HepG2 (cell line): ENCODE data around the gene NBEAL2. TPM values are rescaled to one million over a fixed set of nuclear protein-coding genes. Genes with fewer than 3 reads are reported as not detected.

Experiments
- ATAC-seq: fragments of 200-7000 bp; cut with Tn5 transposase; 3 replicates; pipeline ENCODE4 v1.9.1; 2020; ENCODE audit warnings: mild to moderate bottlenecking, moderate library complexity
- BruUV-seq: library from RNA; stranded (reverse); fragments of 400-500 nt; replicated peaks from 2 replicates; lab custom pipeline; 2021; lab: Mats Ljungman, UMichigan
- CTCF ChIA-PET: fragments of 300-600 bp; formaldehyde crosslinking; extraction: SDS; loops from one replicate; lab custom pipeline; 2021; ENCODE audit warnings: low total read pairs, inconsistent platforms, low intra/inter-chr PET ratio; lab: Yijun Ruan, JAX
- POLR2A ChIA-PET: fragments of 350-600 bp; sonication (Branson Sonifier 250); formaldehyde crosslinking; loops from one replicate; lab custom pipeline; 2020; ENCODE audit warnings: antibody characterized with exemption, inconsistent platforms; lab: Yijun Ruan, JAX
- DNase-seq: peaks from one replicate; pipeline ENCODE4 v3.0.0-alpha.2; 2015; ENCODE audit warnings: low spot score
- FAIRE-seq: peaks from 3 replicates; lab custom pipeline; 2011; peaks lifted over from hg19 to GRCh38; lab: Jason Lieb, UNC
- H2AFZ ChIP-seq: one replicate; pipeline ENCODE4 v1.6.1; 2011; ENCODE audit warnings: low read length, inconsistent platforms
- H3K27ac ChIP-seq: fragments of 300-600 bp; 3 replicates; pipeline ENCODE4 v1.8.0; 2011; ENCODE audit warnings: mixed run types, mild to moderate bottlenecking, mixed read lengths, low read length, inconsistent platforms; ENCODE audit not compliant: insufficient read depth; ENCODE audit errors: extremely low read length
- H3K27me3 ChIP-seq, 2 experiments: fragments of 200-600 bp in 1 of 2; 2 replicates in 1 of 2; 3 replicates in 1 of 2; pipeline versions ENCODE4 v1.6.0 to v1.8.0; 2011; ENCODE audit warnings: low read length in 2 of 2, mild to moderate bottlenecking in 2 of 2, moderate library complexity in 2 of 2, inconsistent platforms in 1 of 2; ENCODE audit not compliant: insufficient read depth in 2 of 2, control insufficient read depth in 1 of 2
- H3K36me3 ChIP-seq, 2 experiments: fragments of 200-600 bp in 1 of 2; replicated peaks in 1 of 2; 2 replicates in 1 of 2; 3 replicates in 1 of 2; pipeline versions ENCODE4 v1.5.1 to v1.8.0; 2011; ENCODE audit warnings: low read length in 2 of 2, inconsistent platforms in 1 of 2; ENCODE audit not compliant: insufficient read depth in 2 of 2, control insufficient read depth in 1 of 2
- H3K4me1 ChIP-seq: 2 replicates; pipeline ENCODE4 v1.5.1; 2012; ENCODE audit warnings: low read length, inconsistent platforms; ENCODE audit not compliant: insufficient read depth
- H3K4me2 ChIP-seq: 2 replicates; pipeline ENCODE4 v1.6.0; 2011; ENCODE audit warnings: low read depth, low read length, inconsistent platforms
- H3K4me3 ChIP-seq, 3 experiments: fragments of 200-600 bp in 1 of 3; sonication (generic), shearing (Covaris generic) in 1 of 3; replicated peaks in 1 of 3; 2 replicates each; pipeline ENCODE4 v1.5.1; 2011 to 2016; ENCODE audit warnings: low read length in 3 of 3, inconsistent platforms in 2 of 3, low read depth in 2 of 3, mild to moderate bottlenecking in 2 of 3, control low read depth in 1 of 3, mixed read lengths in 1 of 3; ENCODE audit not compliant: insufficient read depth in 1 of 3
- H3K79me2 ChIP-seq: one replicate; pipeline ENCODE4 v1.6.1; 2011; ENCODE audit warnings: low read length, inconsistent platforms; ENCODE audit not compliant: insufficient read depth
- H3K9ac ChIP-seq: 2 replicates; pipeline ENCODE4 v1.6.0; 2011; ENCODE audit warnings: mild to moderate bottlenecking, low read depth, low read length, inconsistent platforms; ENCODE audit not compliant: insufficient read depth
- H3K9me3 ChIP-seq: 2 replicates; pipeline ENCODE4 v1.5.1; 2012; ENCODE audit warnings: mild to moderate bottlenecking, low read length
- H4K20me1 ChIP-seq: 2 replicates; pipeline ENCODE4 v1.6.0; 2011; ENCODE audit warnings: inconsistent platforms, mild to moderate bottlenecking, low read length, moderate library complexity; ENCODE audit not compliant: insufficient read depth
- GLMP ChIP-seq: sonication (generic); formaldehyde crosslinking; IDR thresholded peaks from 2 replicates; pipeline ENCODE4 v1.9.0; 2021; ENCODE audit warnings: missing genetic modification reagents, mild to moderate bottlenecking, borderline replicate concordance
- HNF4G ChIP-seq, 2 experiments: sonication (generic) in 1 of 2; formaldehyde crosslinking in 1 of 2; IDR thresholded peaks; 2 replicates each; pipeline versions ENCODE4 v1.4.0 to v1.6.1; 2011 to 2020; ENCODE audit warnings: borderline replicate concordance in 2 of 2, low read depth in 2 of 2, mild to moderate bottlenecking in 2 of 2, low read length in 1 of 2, missing genetic modification reagents in 1 of 2, moderate library complexity in 1 of 2
- HNRNPUL1 ChIP-seq: fragments of 200-400 bp; formaldehyde crosslinking; IDR thresholded peaks from 2 replicates; pipeline ENCODE4 v1.6.1; 2017; ENCODE audit warnings: low read depth, mild to moderate bottlenecking, low read length, moderate library complexity
- IRF2 ChIP-seq: IDR thresholded peaks from 2 replicates; pipeline ENCODE4 v1.6.1; 2018; ENCODE audit warnings: missing genetic modification reagents, missing compliant biosample characterization
- KAT7 ChIP-seq: IDR thresholded peaks from 2 replicates; pipeline ENCODE4 v1.6.1; 2018; ENCODE audit warnings: borderline replicate concordance, missing compliant biosample characterization
- KAT8 ChIP-seq: IDR thresholded peaks from 2 replicates; pipeline ENCODE4 v1.6.1; 2016; ENCODE audit warnings: missing genetic modification reagents, missing compliant biosample characterization
- LBX2 ChIP-seq: sonication (generic); formaldehyde crosslinking; IDR thresholded peaks from 2 replicates; pipeline ENCODE4 v1.5.0; 2020; ENCODE audit warnings: missing genetic modification reagents, mild to moderate bottlenecking, borderline replicate concordance
- MIER2 ChIP-seq: IDR thresholded peaks from 2 replicates; pipeline ENCODE4 v1.6.1; 2016; ENCODE audit warnings: missing biosample characterization, missing genetic modification reagents
- SIN3A ChIP-seq: IDR thresholded peaks from 2 replicates; pipeline ENCODE4 v1.6.1; 2011; ENCODE audit warnings: low read depth, mild to moderate bottlenecking, control low read depth, low read length, borderline replicate concordance
- SMAD1 ChIP-seq: sonication (generic); formaldehyde crosslinking; IDR thresholded peaks from 2 replicates; pipeline ENCODE4 v1.4.0; 2020; ENCODE audit warnings: missing genetic modification reagents, low read depth, mild to moderate bottlenecking, borderline replicate concordance
- SOX5 ChIP-seq: IDR thresholded peaks from 2 replicates; pipeline ENCODE4 v1.6.1; 2016; ENCODE audit warnings: borderline replicate concordance
- SRF ChIP-seq: IDR thresholded peaks from 2 replicates; pipeline ENCODE4 v1.6.1; 2011; ENCODE audit warnings: mild to moderate bottlenecking, low read depth, low read length, moderate library complexity
- ZBTB21 ChIP-seq: sonication (generic); formaldehyde crosslinking; IDR thresholded peaks from 2 replicates; pipeline ENCODE4 v1.4.0; 2020; ENCODE audit warnings: missing genetic modification reagents
- ZFAT ChIP-seq: sonication (generic); formaldehyde crosslinking; conservative IDR thresholded peaks from 2 replicates; pipeline ENCODE4 v1.8.1; 2023; ENCODE audit warnings: missing genetic modification reagents, inconsistent platforms
- ZFP91 ChIP-seq: sonication (generic); formaldehyde crosslinking; IDR thresholded peaks from 2 replicates; pipeline ENCODE4 v1.9.0; 2022; ENCODE audit warnings: missing genetic modification reagents, mild to moderate bottlenecking, borderline replicate concordance
- ZNF251 ChIP-seq: sonication (generic); formaldehyde crosslinking; IDR thresholded peaks from 2 replicates; pipeline ENCODE4 v1.9.0; 2021; ENCODE audit warnings: mild to moderate bottlenecking, missing genetic modification reagents
- ZNF432 ChIP-seq: sonication (generic); formaldehyde crosslinking; IDR thresholded peaks from 2 replicates; pipeline ENCODE4 v1.5.0; 2020; ENCODE audit warnings: missing genetic modification reagents, mild to moderate bottlenecking, borderline replicate concordance
- ZNF552 ChIP-seq: sonication (generic); formaldehyde crosslinking; IDR thresholded peaks from 2 replicates; pipeline ENCODE4 v1.9.0; 2022; ENCODE audit warnings: missing genetic modification reagents, mild to moderate bottlenecking, borderline replicate concordance
- ZNF598 ChIP-seq: sonication (generic); formaldehyde crosslinking; IDR thresholded peaks from 2 replicates; pipeline ENCODE4 v1.5.1; 2020; ENCODE audit warnings: mild to moderate bottlenecking, missing genetic modification reagents, borderline replicate concordance
- ZNF775 ChIP-seq: sonication (generic); formaldehyde crosslinking; IDR thresholded peaks from 2 replicates; pipeline ENCODE4 v1.4.0; 2020; ENCODE audit warnings: missing genetic modification reagents, mild to moderate bottlenecking, moderate library complexity, borderline replicate concordance
- in situ Hi-C: cut with HindIII; loops from 2 replicates; pipeline ENCODE4 v1.10.0; 2017; ENCODE audit warnings: low pct_unique_long_range_greater_than_20kb; ENCODE audit not compliant: extremely low pct_ligation_motif_present
- intact Hi-C: fragments of 100-400 bp; cut with micrococcal nuclease; formaldehyde crosslinking; loops from one replicate; pipeline ENCODE4 v1.10.0; 2022; ENCODE audit not compliant: unreplicated experiment
- polyA plus RNA-seq, 8 experiments: library from polyadenylated mRNA; depleted of rRNA in 3 of 8; stranded (reverse) in 7 of 8; unstranded in 1 of 8; fragments of >200 nt; fragmentation: Illumina TruSeq in 4 of 8; extraction: Trizol in 4 of 8; gene quantifications; 2 replicates each; pipeline versions ENCODE4 v1.2.1 to v1.2.3, GENCODE V29; 2011 to 2016; ENCODE audit warnings: low read depth in 4 of 8, missing spikeins in 1 of 8, mixed read lengths in 1 of 8; ENCODE audit not compliant: insufficient read depth in 1 of 8
- total RNA-seq, 5 experiments: library from RNA; depleted of rRNA; stranded (reverse); fragments of >200 nt; fragmentation: Illumina TruSeq; extraction: Trizol; gene quantifications; 2 replicates each; pipeline ENCODE4 v1.2.3, GENCODE V29; 2016; ENCODE audit warnings: low read depth in 1 of 5

The NBEAL2 gene
- total and polyA plus RNA-seq, 2 of the 13 experiments (the other 11 are each of a cell fraction or from before 2014, with no cell fraction given), result 9.7 to 12.4 TPM

DNA sequence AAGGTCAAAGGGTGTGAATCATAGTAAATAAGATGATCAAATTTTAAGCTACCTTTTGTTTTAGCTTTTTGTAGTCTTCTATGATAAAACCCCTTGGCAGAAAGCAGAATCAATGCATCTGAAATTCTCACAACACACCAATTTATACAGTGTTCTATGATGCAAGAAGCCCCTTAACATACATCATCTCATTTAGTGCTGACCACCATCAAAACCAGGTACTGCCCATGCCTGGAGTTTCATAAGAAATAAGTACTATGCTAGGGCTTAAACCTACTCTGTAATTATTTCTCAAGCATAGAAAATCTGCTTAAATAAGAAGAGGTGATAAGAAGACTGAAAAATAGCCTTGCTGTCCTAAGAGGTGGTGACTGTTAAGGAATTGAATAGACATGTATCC, 67.6 kb downstream of the NBEAL2 start (continued):
- no peak for TF ChIP-seq HNRNPUL1
- TF ChIP-seq ZFAT (CRISPR knock-in tag), result no peak
- no peak for TF ChIP-seq ZNF432 (CRISPR knock-in tag)
- TF ChIP-seq SRF, result no peak

DNA sequence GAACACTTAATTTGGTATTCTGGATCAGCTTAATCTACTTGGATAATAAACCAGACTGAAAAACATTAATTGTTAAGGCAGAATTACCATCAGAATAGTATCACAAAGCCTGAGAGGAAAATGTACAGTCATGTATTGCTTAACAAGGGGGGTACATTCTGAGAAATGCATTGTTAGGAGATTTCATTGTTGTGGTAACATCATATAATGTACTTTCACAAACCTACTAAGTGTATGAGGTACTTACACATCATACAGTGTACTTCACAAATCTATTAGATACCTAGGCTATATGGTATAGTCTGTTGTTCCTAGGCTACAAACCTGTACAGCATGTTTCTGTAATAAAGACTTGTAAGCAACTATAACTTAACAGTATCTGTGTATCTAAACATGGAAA, 68.2 kb downstream of the NBEAL2 start:
- in situ Hi-C loops (no loop called here), intact Hi-C loops (no loop called here)
- POLR2A ChIA-PET, result no interaction called here
- no peak for ATAC-seq
- H2AFZ ChIP-seq, result no peak overlapping the region
- no peaks in the 10 kb centered on the region for H3K27me3 ChIP-seq
- no TSS peak for BruUV-seq
- H3K27ac ChIP-seq, result no peak overlapping the region
- no peak for TF ChIP-seq GLMP (CRISPR knock-in tag)
- no peak for TF ChIP-seq SIN3A
- no peak for TF ChIP-seq ZNF251
- TF ChIP-seq ZBTB21 (CRISPR knock-in tag), result no peak
- no peak for TF ChIP-seq IRF2 (CRISPR knock-in tag)
- TF ChIP-seq MIER2 (CRISPR knock-in tag), result no peak
- TF ChIP-seq LBX2, result no peak
- TF ChIP-seq ZFP91 (CRISPR knock-in tag), result no peak
- TF ChIP-seq HNF4G (IDR thresholded peaks at IDR 0.05; ENCODE audit: borderline replicate concordance, low read depth, low read length), result no peak
- no peak for TF ChIP-seq HNF4G (CRISPR knock-in tag; IDR thresholded peaks at IDR 0.05; ENCODE audit: borderline replicate concordance, low read depth)
- TF ChIP-seq SMAD1 (CRISPR knock-in tag), result no peak
- no peak for TF ChIP-seq KAT8
- no peak for TF ChIP-seq SOX5 (CRISPR knock-in tag)
- TF ChIP-seq KAT7 (CRISPR knock-in tag), result no peak
- TF ChIP-seq ZNF598 (CRISPR knock-in tag), result no peak
- no peak for TF ChIP-seq ZNF552
- no peak for TF ChIP-seq ZNF775 (CRISPR knock-in tag)
- no peaks in the 10 kb centered on the region for H4K20me1 ChIP-seq
- peaks cover 3 to 21% of the 10 kb centered on the region in 2 experiments; a peak in 3 of 5 replicates for H3K36me3 ChIP-seq
- no peak overlapping the region for H3K4me2 ChIP-seq
- H3K4me3 ChIP-seq, result no peak overlapping the region
- H3K79me2 ChIP-seq, result peaks cover 1% of the 10 kb centered on the region
- H3K4me1 ChIP-seq, result no peaks in the 10 kb centered on the region
- H3K9ac ChIP-seq, result no peak overlapping the region
- no peak for DNase-seq
- no peak for FAIRE-seq
- no peaks in the 10 kb centered on the region for H3K9me3 ChIP-seq
- CTCF ChIA-PET, result no interaction called here
